ENCODE data around the gene PRKAA2. TPM values are rescaled to one million over a fixed set of nuclear protein-coding genes. Genes with fewer than 3 reads are reported as not detected.

Gene PRKAA2
- total and polyA plus RNA-seq, 8 donors = 1.4 to 5.1 (median 3.9) TPM

- intact Hi-C loops (cut with DNase I) = no loop called here
- no peak for ATAC-seq
Measured at GRCh38 chr1:56634981-56635380, 10.1 kb upstream of the PRKAA2 start.

DNA sequence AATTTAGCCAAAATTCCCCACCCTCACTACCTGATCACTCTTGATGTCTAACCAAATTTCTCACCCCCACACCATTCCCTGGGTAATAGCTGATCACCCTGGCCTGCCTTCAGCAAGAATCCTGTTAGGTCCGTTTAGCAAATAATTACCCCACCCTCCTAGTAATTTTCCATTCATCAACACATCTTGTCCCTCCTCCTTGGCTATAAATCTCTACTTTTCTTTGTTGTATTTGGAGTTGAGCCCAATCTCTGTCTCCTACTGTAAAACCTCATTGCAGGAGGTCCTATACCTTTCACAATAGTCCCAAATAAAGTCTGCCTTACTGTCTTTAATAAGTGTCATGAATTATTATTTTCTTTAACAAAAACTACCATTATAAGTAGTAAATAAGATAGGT is 6.9 kb upstream of the PRKAA2 start:
- no peak for ATAC-seq

More at GRCh38 chr1:56634981-56635380, 10.1 kb upstream of the PRKAA2 start:
- TF ChIP-seq CTCF (IDR thresholded peaks at IDR 0.05) = no peak
- Histone ChIP-seq H3K4me3 (no peak overlapping the region), H3K27ac (no peak overlapping the region), H3K36me3 (no peaks in the 10 kb centered on the region), H3K9me3 (no peaks in the 10 kb centered on the region), H3K4me1 (no peaks in the 10 kb centered on the region), H3K27me3 (peaks cover 0 to 5% of the 10 kb centered on the region in 2 donors)
- DNase-seq = no peak

GRCh38 chr1:56639211-56639610 is 5.9 kb upstream of the PRKAA2 start:
- Histone ChIP-seq H3K4me1 (no peaks in the 10 kb centered on the region), H3K36me3 (no peaks in the 10 kb centered on the region), H3K27me3 (peaks cover 0 to 27% of the 10 kb centered on the region in 2 donors), H3K4me3 (no peak overlapping the region), H3K27ac (no peak overlapping the region), H3K9me3 (no peaks in the 10 kb centered on the region)
- ATAC-seq = no peak
- no peak for DNase-seq
- TF ChIP-seq CTCF (IDR thresholded peaks at IDR 0.05) = no peak
- intact Hi-C loops (cut with DNase I) = no loop called here

More for the DNA sequence above, 6.9 kb upstream of the PRKAA2 start:
- no peak overlapping the region for H3K4me3 ChIP-seq
- no peak for DNase-seq
- H3K27me3 ChIP-seq = peaks cover 0 to 17% of the 10 kb centered on the region in 2 donors
- H3K4me1 ChIP-seq = no peaks in the 10 kb centered on the region
- intact Hi-C loops (cut with DNase I) = no loop called here
- no peaks in the 10 kb centered on the region for H3K36me3 ChIP-seq
- H3K27ac ChIP-seq = no peak overlapping the region
- H3K9me3 ChIP-seq = no peaks in the 10 kb centered on the region
- TF ChIP-seq CTCF (IDR thresholded peaks at IDR 0.05) = no peak

DNA sequence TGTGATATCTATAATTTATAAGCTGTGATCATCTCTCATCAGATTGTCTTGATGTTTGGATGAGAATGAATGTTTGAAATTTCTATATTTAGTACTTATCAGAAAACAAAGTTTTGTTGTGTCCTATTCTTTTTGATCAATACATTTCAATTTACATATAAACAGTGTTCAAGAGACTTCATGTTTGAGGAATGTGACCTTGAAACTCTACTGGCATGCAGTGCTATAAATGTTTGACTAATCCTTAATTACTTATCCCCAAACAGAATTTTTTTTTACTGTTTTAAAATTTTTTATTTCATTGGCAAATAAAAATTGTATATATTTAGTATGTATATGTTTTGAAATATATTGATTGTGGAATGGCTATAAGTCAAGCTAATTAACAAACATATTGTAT is 1.5 kb upstream of the PRKAA2 start:
- H3K36me3 ChIP-seq = no peaks in the 10 kb centered on the region
- H3K4me1 ChIP-seq = peaks cover 0 to 6% of the 10 kb centered on the region in 2 donors
- no peak for TF ChIP-seq CTCF (IDR thresholded peaks at IDR 0.05)
- H3K9me3 ChIP-seq = no peaks in the 10 kb centered on the region
- ATAC-seq = no peak
- intact Hi-C loops (cut with DNase I) = no loop called here
- DNase-seq = no peak
- H3K4me3 ChIP-seq = no peak overlapping the region
- peaks cover 4 to 66% of the 10 kb centered on the region in 2 donors for H3K27me3 ChIP-seq
- no peak overlapping the region for H3K27ac ChIP-seq

- ATAC-seq (peak; percentile 51), DNase-seq (peak in 3 of 4 donors; percentile 16 to 43 (median 19))
- peak overlapping the region; percentile 40 to 42 for H3K4me3 ChIP-seq
- no peaks in the 10 kb centered on the region for H3K9me3 ChIP-seq
- H3K4me1 ChIP-seq = peaks cover 0 to 6% of the 10 kb centered on the region in 2 donors
- TF ChIP-seq CTCF (IDR thresholded peaks at IDR 0.05) = no peak
- peaks cover 4 to 66% of the 10 kb centered on the region in 2 donors for H3K27me3 ChIP-seq
- no peak overlapping the region for H3K27ac ChIP-seq
- no peaks in the 10 kb centered on the region for H3K36me3 ChIP-seq
- intact Hi-C loops (cut with DNase I) = no loop called here
Measured at GRCh38 chr1:56644064-56644918, 823 bp upstream of the PRKAA2 start.
